A204.1 (cell line): ENCODE results near the gene TRPC4AP.
"Not testable (repeated sequence)": the region's sequence is repeated elsewhere in the genome, so short reads cannot be mapped to it uniquely, and the experiment has no call there.

ENCODE experiments used
- FAIRE-seq: peaks from 2 replicates; lab custom pipeline; 2012; peaks lifted over from hg19 to GRCh38; lab: Jason Lieb, UNC

Gene TRPC4AP

GRCh38 chr20:35104685-35105295, 12.2 kb upstream of the TRPC4AP start:
- no peak for FAIRE-seq

GRCh38 chr20:35101620-35102019, 9.0 kb upstream of the TRPC4AP start:
- no peak for FAIRE-seq

- no peak for FAIRE-seq
Measured at GRCh38 chr20:35093267-35093884, 769 bp upstream of the TRPC4AP start.

GRCh38 chr20:35091816-35092523, 637 bp downstream of the TRPC4AP start:
- no peak for FAIRE-seq

- FAIRE-seq, result no peak
Measured at GRCh38 chr20:35088231-35089145, 4.1 kb downstream of the TRPC4AP start.

- FAIRE-seq, result no peak
Measured at GRCh38 chr20:35087791-35088190, 4.8 kb downstream of the TRPC4AP start.

- FAIRE-seq, result no peak
Measured at GRCh38 chr20:35087355-35087754, 5.3 kb downstream of the TRPC4AP start.

- no peak for FAIRE-seq
Measured at GRCh38 chr20:35085477-35086225, 7.0 kb downstream of the TRPC4AP start.

GRCh38 chr20:35084998-35085397, 7.6 kb downstream of the TRPC4AP start:
- no peak for FAIRE-seq

GRCh38 chr20:35080348-35080642, 12.3 kb downstream of the TRPC4AP start:
- FAIRE-seq, result not testable (repeated sequence)

GRCh38 chr20:35079472-35080347, 12.9 kb downstream of the TRPC4AP start:
- FAIRE-seq, result no peak

GRCh38 chr20:35077872-35078271, 14.7 kb downstream of the TRPC4AP start:
- no peak for FAIRE-seq

GRCh38 chr20:35077341-35077740, 15.3 kb downstream of the TRPC4AP start:
- no peak for FAIRE-seq

GRCh38 chr20:35071436-35072153, 21.0 kb downstream of the TRPC4AP start:
- not testable (repeated sequence) for FAIRE-seq

- no peak for FAIRE-seq
Measured at GRCh38 chr20:35066194-35066593, 26.4 kb downstream of the TRPC4AP start.

GRCh38 chr20:35065181-35065580, 27.4 kb downstream of the TRPC4AP start:
- no peak for FAIRE-seq

GRCh38 chr20:35063168-35063567, 29.4 kb downstream of the TRPC4AP start:
- no peak for FAIRE-seq

- FAIRE-seq, result no peak
Measured at GRCh38 chr20:35062478-35062877, 30.1 kb downstream of the TRPC4AP start.

GRCh38 chr20:35060168-35060567, 32.4 kb downstream of the TRPC4AP start:
- no peak for FAIRE-seq

- no peak for FAIRE-seq
Measured at GRCh38 chr20:35059612-35060011, 33.0 kb downstream of the TRPC4AP start.
